HG02678 (cell line): ENCODE measurements around the gene STARD10.
A peak's percentile ranks its signal among the peaks of the same experiment; 100 is the strongest.

Experiments
- ATAC-seq: cut with Tn5 transposase; IDR thresholded peaks from one replicate; pipeline ENCODE4 v1.9.1; 2021; ENCODE audit warnings: mild to moderate bottlenecking, moderate library complexity; ENCODE audit not compliant: unreplicated experiment

Gene STARD10

GRCh38 chr11:72750556-72751115 is 43.2 kb downstream of the STARD10 start:
- no peak for ATAC-seq

- no peak for ATAC-seq
These were observed 43.8 kb downstream of the STARD10 start for GRCh38 chr11:72750086-72750485.

DNA sequence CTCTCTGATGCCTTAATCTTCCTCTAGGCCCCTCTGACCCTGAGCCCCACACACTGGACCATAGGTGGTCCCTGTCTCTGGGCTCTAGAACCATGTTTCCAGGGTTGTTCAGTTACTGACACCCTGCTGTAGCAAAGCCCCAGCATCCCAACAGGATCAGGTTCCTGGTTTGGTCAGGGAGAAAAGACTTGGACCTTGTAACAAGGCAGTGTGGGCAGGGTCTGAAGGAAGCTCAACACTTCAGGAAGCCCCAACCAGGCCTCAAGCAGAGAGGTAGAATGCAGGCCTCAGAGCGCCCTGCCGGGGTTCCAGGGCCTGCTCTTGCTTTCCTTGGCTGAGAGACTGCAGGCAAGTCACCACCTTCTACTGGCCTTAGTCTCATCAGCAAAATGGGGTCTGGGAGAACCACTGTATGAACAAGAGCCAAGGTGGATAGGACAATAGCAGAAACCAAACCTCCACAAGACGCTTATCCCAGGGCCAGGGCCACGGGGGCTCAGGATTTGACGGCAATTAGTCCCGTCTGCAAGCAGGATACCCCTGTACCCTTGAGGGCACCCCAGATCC is 46.5 kb downstream of the STARD10 start:
- ATAC-seq, result no peak

DNA sequence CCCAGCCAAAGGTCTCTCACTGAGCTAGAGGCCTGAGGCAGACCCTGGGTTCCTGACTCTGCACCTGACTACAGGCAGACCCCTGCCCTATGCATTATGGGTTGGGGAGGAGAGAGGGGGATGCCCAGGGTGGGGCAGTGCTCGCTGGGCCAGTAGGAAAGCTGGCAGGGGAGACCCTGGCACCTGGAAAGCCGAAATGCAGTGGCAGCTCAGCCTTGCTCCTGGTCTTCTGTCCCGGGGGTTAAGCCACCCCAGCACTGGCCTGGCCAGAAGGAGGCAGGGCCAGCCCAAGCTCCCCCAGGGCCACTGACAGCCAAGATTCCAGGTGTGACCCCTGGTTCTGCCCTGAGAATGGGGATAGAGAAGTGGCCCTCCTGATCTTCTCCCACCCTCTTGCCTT is 47.0 kb downstream of the STARD10 start:
- no peak for ATAC-seq

DNA sequence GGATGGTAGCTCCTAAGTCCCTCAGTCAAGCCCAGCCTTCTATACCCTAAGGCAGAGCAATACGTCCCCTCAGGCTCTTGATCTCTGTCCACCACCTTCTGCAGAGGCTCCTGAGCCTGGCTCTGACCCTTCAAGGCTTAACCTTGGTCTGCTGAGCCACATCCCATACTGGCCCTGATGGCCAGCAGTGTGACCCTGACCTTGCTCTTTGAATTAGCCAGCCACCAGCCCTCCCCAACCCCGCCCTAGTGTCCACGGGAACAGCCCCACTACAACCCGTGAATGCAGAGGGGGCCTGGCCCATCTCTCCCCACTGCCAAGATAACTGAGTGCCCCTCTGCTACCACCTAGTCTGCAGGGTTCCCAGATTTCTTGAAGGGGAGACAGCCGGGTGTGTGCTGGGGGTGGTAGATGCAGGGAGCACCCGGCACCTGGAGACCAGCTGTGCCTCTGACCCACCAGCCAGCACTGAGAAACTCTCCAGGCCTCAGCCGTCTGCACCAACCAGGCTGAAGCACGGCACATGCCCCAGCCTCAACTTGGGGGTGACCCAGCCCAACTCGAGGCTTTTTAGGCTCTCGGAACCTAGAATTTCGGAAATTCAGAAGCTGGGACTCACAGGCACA is 47.8 kb downstream of the STARD10 start:
- ATAC-seq, result no peak

GRCh38 chr11:72745511-72745910 is 48.3 kb downstream of the STARD10 start:
- no peak for ATAC-seq

DNA sequence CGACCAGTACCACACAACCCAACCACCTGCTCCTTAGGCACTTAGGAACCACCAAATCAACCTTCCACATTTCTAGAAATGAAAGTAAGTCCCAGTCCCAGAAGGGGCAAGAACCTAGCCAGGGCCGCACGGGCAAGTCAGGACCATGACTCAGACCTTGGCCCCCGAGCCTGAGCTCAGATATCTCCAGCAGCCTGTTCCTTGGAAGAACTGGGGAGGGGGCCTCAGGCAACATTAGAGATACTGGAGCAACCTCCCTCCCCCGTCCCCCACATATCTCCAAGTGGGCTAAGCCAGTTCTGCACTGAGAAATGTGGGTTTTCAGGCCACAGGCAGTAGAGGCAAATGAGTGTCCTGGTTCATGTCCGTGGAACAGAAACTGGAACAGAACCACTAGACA is 49.4 kb downstream of the STARD10 start:
- no peak for ATAC-seq

- ATAC-seq, result peak; percentile 73
These were observed 50.3 kb downstream of the STARD10 start for GRCh38 chr11:72743321-72744221.

DNA sequence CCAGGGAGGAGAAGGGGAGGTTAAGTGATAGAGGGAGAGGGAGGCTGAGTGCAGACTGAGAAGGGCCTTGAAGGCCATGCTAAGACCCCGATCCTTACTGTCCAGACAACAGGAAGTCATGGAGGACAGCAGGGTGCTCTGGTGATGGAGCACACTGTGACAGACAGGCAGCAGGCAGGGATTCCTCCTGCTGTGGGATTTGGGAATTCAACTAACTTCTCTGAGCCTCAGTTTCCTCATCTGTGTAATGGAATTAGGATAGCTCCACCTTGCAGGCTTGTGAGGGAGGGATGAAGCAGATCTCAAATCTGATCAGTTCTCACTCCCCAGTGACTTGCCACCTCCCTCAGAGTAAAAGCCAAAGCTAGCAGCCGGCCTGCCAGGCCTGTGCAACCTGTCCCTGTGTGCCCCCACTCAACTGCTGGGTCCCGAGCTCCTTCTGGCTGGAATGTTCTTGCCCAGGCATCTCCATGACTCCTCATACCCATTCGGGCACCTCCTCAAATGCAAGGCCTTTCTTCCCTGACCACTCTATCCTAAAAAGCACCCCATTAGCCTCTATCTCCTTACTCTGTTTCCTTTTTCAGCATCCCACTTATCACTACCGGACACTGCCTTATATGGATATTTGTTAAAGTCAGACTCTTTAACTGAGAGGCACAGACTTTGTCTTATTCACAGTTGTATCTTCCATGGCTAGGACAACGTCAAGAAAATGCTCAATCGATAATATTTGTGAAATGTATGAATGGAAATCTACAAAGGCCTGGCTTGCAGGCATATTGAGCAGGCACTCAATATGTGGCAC is 51.1 kb downstream of the STARD10 start:
- no peak for ATAC-seq

- no peak for ATAC-seq
These were observed 51.9 kb downstream of the STARD10 start for GRCh38 chr11:72741849-72742512.

- no peak for ATAC-seq
These were observed 52.4 kb downstream of the STARD10 start for GRCh38 chr11:72741429-72741833.

GRCh38 chr11:72740562-72741428 is 53.1 kb downstream of the STARD10 start:
- ATAC-seq, result no peak

DNA sequence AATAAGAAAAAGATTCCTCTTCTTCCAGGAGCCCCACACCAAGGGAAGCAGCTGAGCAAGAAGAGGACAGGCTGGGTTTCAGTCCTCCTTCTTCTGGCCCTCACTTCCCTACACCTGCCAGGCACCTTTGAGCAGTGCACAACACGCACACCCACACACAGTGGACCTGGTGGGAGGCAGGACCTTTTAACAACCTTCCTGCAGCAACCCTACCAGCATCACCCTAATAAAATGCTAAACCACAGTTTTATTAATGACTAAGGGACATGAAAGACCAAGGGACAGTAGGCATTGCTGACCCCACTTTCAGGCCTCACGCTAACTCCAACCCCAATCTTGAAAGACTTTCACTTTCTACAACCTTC is 53.8 kb downstream of the STARD10 start:
- ATAC-seq, result no peak

DNA sequence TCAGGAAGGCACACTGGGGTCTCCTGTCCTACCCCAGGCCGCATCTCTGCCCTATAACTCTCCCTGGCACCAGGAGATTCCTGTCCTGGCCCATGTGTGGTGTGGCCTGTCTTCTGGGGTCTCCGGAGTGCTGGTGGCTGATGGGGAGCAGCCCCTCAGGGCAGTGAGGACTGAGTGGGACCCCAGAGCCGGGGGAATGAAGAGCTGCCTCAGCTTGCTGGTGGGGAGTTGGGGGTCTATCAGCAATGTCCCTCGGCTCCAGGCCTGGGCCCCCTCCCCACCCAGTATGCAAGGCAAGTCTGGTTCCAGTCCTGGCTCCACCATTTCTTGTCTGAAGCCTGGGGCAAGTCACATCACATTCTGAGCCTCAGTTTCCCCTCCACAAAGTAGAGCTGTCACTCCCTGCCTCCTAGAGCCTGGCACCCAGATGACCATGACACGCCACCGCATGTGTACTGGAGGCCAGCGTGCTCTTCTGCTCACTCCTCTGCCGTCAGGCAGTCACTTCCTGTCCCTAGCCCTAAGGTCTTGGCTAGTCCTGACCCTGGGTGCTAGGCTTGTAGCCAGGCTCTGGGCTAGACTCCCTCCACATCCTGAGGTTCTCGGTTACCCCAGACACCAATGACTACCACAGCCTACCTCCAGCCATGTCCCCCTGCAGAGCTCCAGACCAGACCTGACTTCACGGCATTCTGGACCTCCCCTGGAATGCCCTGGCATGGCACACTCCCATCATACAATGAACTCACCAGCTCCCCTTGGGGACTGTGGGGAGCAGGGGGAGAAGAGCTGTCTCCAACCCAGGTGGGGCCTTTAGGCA is 54.4 kb downstream of the STARD10 start:
- ATAC-seq, result no peak

DNA sequence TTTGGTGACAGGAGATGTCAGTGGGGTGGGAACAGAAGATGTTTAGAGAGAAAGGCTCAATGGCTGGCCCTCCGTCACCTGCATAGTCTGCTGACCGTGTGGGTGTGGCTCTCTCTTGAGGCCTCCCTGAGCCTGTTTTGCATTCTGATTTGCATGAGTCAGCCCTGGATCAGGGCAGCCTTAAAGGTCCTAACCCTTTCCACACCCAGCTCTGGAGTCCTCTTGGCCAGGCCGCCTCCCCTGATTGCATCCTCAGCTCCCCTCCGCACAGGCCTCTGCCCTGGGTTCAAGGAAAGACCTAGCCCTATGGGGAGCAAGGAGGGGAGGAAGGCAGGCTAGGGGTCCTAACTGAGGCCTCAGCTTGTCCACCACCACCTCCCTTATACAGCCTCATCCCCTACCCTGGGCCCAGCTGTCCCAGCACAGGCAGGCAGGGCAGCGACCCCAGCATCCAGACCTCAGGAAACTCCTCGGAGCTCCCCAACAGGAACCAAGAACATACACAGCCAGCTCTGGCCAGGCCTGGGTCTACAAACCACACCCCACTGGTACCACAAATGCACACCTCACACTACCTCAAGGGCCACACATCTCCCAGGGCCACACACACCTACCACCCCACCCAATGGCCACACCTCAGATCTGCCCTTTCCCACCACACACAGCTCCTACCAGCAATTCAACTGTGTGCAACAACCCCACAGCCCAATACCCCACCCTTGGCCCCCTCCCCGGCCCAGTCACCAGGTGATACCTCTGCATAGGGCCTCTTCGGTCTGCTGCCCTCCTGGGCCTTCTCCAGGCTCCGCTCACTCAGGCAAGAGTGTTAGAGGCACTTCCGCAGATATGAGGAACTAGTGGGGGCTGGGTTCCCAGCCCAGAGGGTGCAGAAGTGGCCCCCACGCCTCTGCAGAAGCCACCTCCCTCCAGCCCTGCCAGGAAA is 55.4 kb downstream of the STARD10 start:
- ATAC-seq, result no peak

DNA sequence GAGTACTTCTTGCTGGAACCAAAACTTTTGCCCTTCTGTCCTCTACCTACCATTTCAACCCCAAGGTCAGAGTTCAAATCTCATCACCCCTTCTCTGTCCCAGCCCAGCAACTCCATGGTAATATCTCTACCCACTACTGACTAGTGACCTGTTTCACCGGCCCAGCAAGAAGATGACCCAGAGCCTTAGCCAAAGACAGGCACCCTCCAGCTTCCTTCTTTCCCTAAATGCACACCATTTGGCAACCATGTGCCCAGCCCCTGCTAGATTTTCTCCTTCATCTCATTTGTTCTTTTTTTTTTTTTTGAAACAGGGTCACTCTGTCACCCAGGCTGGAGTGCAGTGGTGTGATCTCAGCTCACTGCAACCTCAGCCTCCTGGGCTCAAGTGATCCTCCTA is 56.5 kb downstream of the STARD10 start:
- ATAC-seq, result no peak

- no peak for ATAC-seq
These were observed 57.3 kb downstream of the STARD10 start for GRCh38 chr11:72736452-72737069.
